Thymus (tissue), 11 donors: ENCODE measurements around the gene OR8G1. TPM values are rescaled to one million over a fixed set of nuclear protein-coding genes. Genes with fewer than 3 reads are reported as not detected.

ENCODE experiments used
- DNase-seq, 9 donors: peaks; one replicate each; pipeline ENCODE4 v3.0.0-alpha.2; 2013; ENCODE audit warnings: low spot score in 9 of 9, low read depth in 6 of 9, missing footprints in 1 of 9
- H3K27ac ChIP-seq, 2 donors: one replicate each; pipeline ENCODE4 v1.5.1; 2013; ENCODE audit warnings: control low read depth in 1 of 2, low read depth in 1 of 2, low read length in 1 of 2, mild to moderate bottlenecking in 1 of 2, moderate library complexity in 1 of 2
- H3K27me3 ChIP-seq, 2 donors: one replicate each; pipeline ENCODE4 v1.5.1; 2013; ENCODE audit warnings: low read length in 1 of 2; ENCODE audit not compliant: control insufficient read depth in 2 of 2, insufficient read depth in 1 of 2
- H3K36me3 ChIP-seq, 2 donors: one replicate each; pipeline ENCODE4 v1.5.1; 2013; ENCODE audit warnings: low read length in 1 of 2, mild to moderate bottlenecking in 1 of 2, moderate library complexity in 1 of 2; ENCODE audit not compliant: control insufficient read depth in 2 of 2, insufficient read depth in 2 of 2
- H3K4me1 ChIP-seq, 2 donors: one replicate each; pipeline ENCODE4 v1.5.1; 2013; ENCODE audit warnings: low read length in 2 of 2; ENCODE audit not compliant: control insufficient read depth in 2 of 2, insufficient read depth in 2 of 2
- H3K4me3 ChIP-seq, 2 donors: one replicate each; pipeline ENCODE4 v1.5.1; 2013; ENCODE audit warnings: low read length in 2 of 2, control low read depth in 1 of 2, mild to moderate bottlenecking in 1 of 2
- H3K9me3 ChIP-seq, 2 donors: one replicate each; pipeline ENCODE4 v1.5.1; 2013; ENCODE audit warnings: low read length in 1 of 2, mild to moderate bottlenecking in 1 of 2; ENCODE audit not compliant: control insufficient read depth in 2 of 2, insufficient read depth in 1 of 2
- WGBS: extraction: QIAGEN DNeasy Blood & Tissue Kit; methylation state at CpG from one replicate; pipeline ENCODE4 v1.1.7; 2013; 5-methylcytosine and 5-hydroxymethylcytosine counted together
- polyA plus RNA-seq: library from polyadenylated mRNA; stranded (reverse); fragments of 200-250 nt; gene quantifications from one replicate; pipeline ENCODE4 v1.2.3, GENCODE V29; 2013
- total RNA-seq: library from RNA; stranded (reverse); fragments of 120-200 nt; gene quantifications from one replicate; pipeline ENCODE4 v1.2.4, GENCODE V29; 2013
- donor health status: healthy.

Gene OR8G1
- total and polyA plus RNA-seq, 2 donors = not detected

DNA sequence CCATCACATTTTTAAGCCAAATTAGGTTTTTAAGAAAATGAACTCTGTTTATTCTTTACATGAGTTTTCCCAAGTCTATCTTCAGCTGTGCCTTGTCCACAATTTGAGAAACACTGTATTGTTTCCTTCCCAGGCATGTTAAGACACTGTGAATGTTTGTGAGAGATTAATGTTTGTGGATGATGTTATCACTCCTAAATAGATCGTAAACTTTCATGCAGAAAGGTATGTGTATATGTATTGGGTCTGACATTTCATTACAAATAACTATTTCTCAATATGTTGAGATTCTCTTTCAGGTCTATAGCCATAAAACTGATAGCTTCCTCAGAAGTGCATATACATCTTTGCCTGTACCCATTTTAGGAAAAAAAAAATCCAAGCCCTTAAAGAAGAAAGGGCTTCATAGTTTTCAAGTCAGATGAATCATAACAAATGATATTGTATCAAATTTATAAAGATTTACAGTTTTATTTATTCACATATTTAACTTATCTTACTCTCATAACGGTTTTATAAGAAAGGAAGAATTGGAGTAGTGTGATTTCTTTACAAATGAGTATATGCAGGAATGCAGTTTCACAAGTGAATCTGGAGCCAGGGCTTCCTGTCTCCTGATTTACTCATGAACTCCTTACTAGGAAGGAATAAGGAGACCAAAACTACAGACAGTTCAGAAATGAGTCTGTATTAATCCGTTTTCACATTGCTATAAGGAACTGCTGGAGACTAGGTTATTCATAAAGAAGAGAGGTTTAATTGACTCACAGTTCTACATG lies 61.6 kb downstream of the OR8G1 start:
- H3K9me3 ChIP-seq = no peaks in the 10 kb centered on the region
- DNase-seq = no peak
- H3K27ac ChIP-seq = no peak overlapping the region
- H3K27me3 ChIP-seq = no peaks in the 10 kb centered on the region
- WGBS = 85% methylated on average over 3 of the region's 3 CpGs
- no peaks in the 10 kb centered on the region for H3K4me1 ChIP-seq
- no peak overlapping the region for H3K4me3 ChIP-seq
- no peaks in the 10 kb centered on the region for H3K36me3 ChIP-seq

Other genes with a start within 250 kb of the OR8G1 start
- not detected for gene OR10G6, start 245.9 kb upstream of the OR8G1 start, total RNA-seq
- not detected for gene OR10G6, start 245.9 kb upstream of the OR8G1 start, polyA plus RNA-seq
- not detected for gene OR10G4, start 228.1 kb upstream of the OR8G1 start, total RNA-seq
- gene OR10G4, start 228.1 kb upstream of the OR8G1 start, polyA plus RNA-seq = under 0.01 TPM
- not detected for gene OR10G9, start 218.1 kb upstream of the OR8G1 start, total RNA-seq
- not detected for gene OR10G9, start 218.1 kb upstream of the OR8G1 start, polyA plus RNA-seq
- gene OR10G8, start 214.3 kb upstream of the OR8G1 start, total RNA-seq = not detected
- not detected for gene OR10G8, start 214.3 kb upstream of the OR8G1 start, polyA plus RNA-seq
- gene OR10G7, start 199.8 kb upstream of the OR8G1 start, total RNA-seq = not detected
- not detected for gene OR10G7, start 199.8 kb upstream of the OR8G1 start, polyA plus RNA-seq
- gene VWA5A, start 125.6 kb upstream of the OR8G1 start, total RNA-seq = 6.0 TPM
- 15.8 TPM for gene VWA5A, start 125.6 kb upstream of the OR8G1 start, polyA plus RNA-seq
- not detected for gene OR10D3, start 57.8 kb upstream of the OR8G1 start, total RNA-seq
- gene OR10D3, start 57.8 kb upstream of the OR8G1 start, polyA plus RNA-seq = not detected
- gene OR8G5, start 15.3 kb downstream of the OR8G1 start, total RNA-seq = 0.05 TPM
- gene OR8G5, start 15.3 kb downstream of the OR8G1 start, polyA plus RNA-seq = 0.14 TPM
- not detected for gene OR8D1, start 72.9 kb downstream of the OR8G1 start, total RNA-seq
- not detected for gene OR8D1, start 72.9 kb downstream of the OR8G1 start, polyA plus RNA-seq
- gene OR8D2, start 79.1 kb downstream of the OR8G1 start, total RNA-seq = not detected
- gene OR8D2, start 79.1 kb downstream of the OR8G1 start, polyA plus RNA-seq = not detected
- not detected for gene OR8B2, start 143.4 kb downstream of the OR8G1 start, total RNA-seq
- gene OR8B2, start 143.4 kb downstream of the OR8G1 start, polyA plus RNA-seq = 0.11 TPM
- gene OR8B3, start 157.9 kb downstream of the OR8G1 start, total RNA-seq = not detected
- not detected for gene OR8B3, start 157.9 kb downstream of the OR8G1 start, polyA plus RNA-seq
- gene OR8B4, start 183.8 kb downstream of the OR8G1 start, total RNA-seq = not detected
- not detected for gene OR8B4, start 183.8 kb downstream of the OR8G1 start, polyA plus RNA-seq
- not detected for gene OR8B8, start 204.6 kb downstream of the OR8G1 start, total RNA-seq
- under 0.01 TPM for gene OR8B8, start 204.6 kb downstream of the OR8G1 start, polyA plus RNA-seq